ENCODE data around the gene EIF4E2.
"Not testable (repeated sequence)": the region's sequence is repeated elsewhere in the genome, so short reads cannot be mapped to it uniquely, and the experiment has no call there.

Gene EIF4E2

GRCh38 chr2:232568161-232568560 lies 17.7 kb downstream of the EIF4E2 start:
- DNase-seq (ENCODE audit: low read depth in 2 of 2) = no peak

GRCh38 chr2:232569541-232569940 lies 19.1 kb downstream of the EIF4E2 start:
- no peak for DNase-seq (ENCODE audit: low read depth in 2 of 2)

- not testable (repeated sequence) for DNase-seq (ENCODE audit: low read depth in 2 of 2)
These were observed 20.0 kb downstream of the EIF4E2 start for GRCh38 chr2:232570481-232570880.

- no peak for DNase-seq (ENCODE audit: low read depth in 2 of 2)
These were observed 20.6 kb downstream of the EIF4E2 start for GRCh38 chr2:232571026-232571474.

- no peak for DNase-seq (ENCODE audit: low read depth in 2 of 2)
These were observed 22.6 kb downstream of the EIF4E2 start for GRCh38 chr2:232573042-232573441.

- no peak for DNase-seq (ENCODE audit: low read depth in 2 of 2)
These were observed 23.4 kb downstream of the EIF4E2 start for GRCh38 chr2:232573771-232574435.

GRCh38 chr2:232574674-232575403 lies 24.4 kb downstream of the EIF4E2 start:
- no peak for DNase-seq (ENCODE audit: low read depth in 2 of 2)

- DNase-seq (ENCODE audit: low read depth in 2 of 2) = no peak
These were observed 24.9 kb downstream of the EIF4E2 start for GRCh38 chr2:232575404-232575746.

GRCh38 chr2:232576995-232577394 lies 26.5 kb downstream of the EIF4E2 start:
- no peak for DNase-seq (ENCODE audit: low read depth in 2 of 2)

GRCh38 chr2:232577841-232578240 lies 27.4 kb downstream of the EIF4E2 start:
- DNase-seq (ENCODE audit: low read depth in 2 of 2) = no peak

- DNase-seq (ENCODE audit: low read depth in 2 of 2) = no peak
These were observed 28.1 kb downstream of the EIF4E2 start for GRCh38 chr2:232578626-232579025.

GRCh38 chr2:232580648-232580981 lies 30.1 kb downstream of the EIF4E2 start:
- no peak for DNase-seq (ENCODE audit: low read depth in 2 of 2)

GRCh38 chr2:232581725-232582124 lies 31.2 kb downstream of the EIF4E2 start:
- DNase-seq (ENCODE audit: low read depth in 2 of 2) = no peak

GRCh38 chr2:232584238-232584637 lies 33.7 kb downstream of the EIF4E2 start:
- DNase-seq (ENCODE audit: low read depth in 2 of 2) = no peak

GRCh38 chr2:232586943-232587505 lies 36.5 kb downstream of the EIF4E2 start:
- DNase-seq (ENCODE audit: low read depth in 2 of 2) = no peak

- DNase-seq (ENCODE audit: low read depth in 2 of 2) = no peak
These were observed 37.0 kb downstream of the EIF4E2 start for GRCh38 chr2:232587512-232587911.

GRCh38 chr2:232588031-232588430 lies 37.5 kb downstream of the EIF4E2 start:
- DNase-seq (ENCODE audit: low read depth in 2 of 2) = no peak

- no peak for DNase-seq (ENCODE audit: low read depth in 2 of 2)
These were observed 38.4 kb downstream of the EIF4E2 start for GRCh38 chr2:232588680-232589585.

- DNase-seq (ENCODE audit: low read depth in 2 of 2) = no peak
These were observed 42.4 kb downstream of the EIF4E2 start for GRCh38 chr2:232592772-232593395.

GRCh38 chr2:232593982-232594381 lies 43.5 kb downstream of the EIF4E2 start:
- no peak for DNase-seq (ENCODE audit: low read depth in 2 of 2)

GRCh38 chr2:232597362-232598079 lies 47.0 kb downstream of the EIF4E2 start:
- no peak for DNase-seq (ENCODE audit: low read depth in 2 of 2)
